IMR-90 (cell line): ENCODE data around the gene PPP1R12B. TPM values are rescaled to one million over a fixed set of nuclear protein-coding genes. Genes with fewer than 3 reads are reported as not detected.

ENCODE experiments used
- ATAC-seq: fragments of 200-7000 bp; cut with Tn5 transposase; 2 replicates; pipeline ENCODE4 v1.9.1; 2020; ENCODE audit warnings: low read depth, mild to moderate bottlenecking, moderate library complexity
- BruUV-seq: library from RNA; stranded (reverse); fragments of 400-500 nt; replicated peaks from 2 replicates; lab custom pipeline; 2021; lab: Mats Ljungman, UMichigan
- CTCF ChIA-PET: fragments of 300-600 bp; formaldehyde crosslinking; extraction: SDS; loops from one replicate; lab custom pipeline; 2021; ENCODE audit warnings: antibody characterized with exemption; lab: Yijun Ruan, JAX
- POLR2A ChIA-PET: fragments of 300-600 bp; sonication (Branson Sonifier 250); formaldehyde crosslinking; loops from one replicate; lab custom pipeline; 2022; ENCODE audit warnings: antibody characterized with exemption; ENCODE audit not compliant: unreplicated experiment; lab: Charles Lee
- DNase-seq: peaks from one replicate; pipeline ENCODE4 v3.0.0; 2013
- H2AFZ ChIP-seq: replicated peaks from 2 replicates; pipeline ENCODE3; 2013; ENCODE audit warnings: low read length, mild to moderate bottlenecking; ENCODE audit not compliant: poor library complexity
- H2AK5ac ChIP-seq: 2 replicates; pipeline ENCODE4 v1.6.1; 2013; ENCODE audit warnings: low read depth, low read length, inconsistent platforms
- H2AK9ac ChIP-seq: replicated peaks from 2 replicates; pipeline ENCODE3; 2013; ENCODE audit warnings: mild to moderate bottlenecking, low read depth, low read length, moderate library complexity; ENCODE audit not compliant: poor library complexity
- H2BK120ac ChIP-seq: 2 replicates; pipeline ENCODE4 v1.6.1; 2013; ENCODE audit warnings: low read depth, low read length, inconsistent platforms
- H2BK15ac ChIP-seq: 3 replicates; pipeline ENCODE4 v1.6.1; 2013; ENCODE audit warnings: low read depth, low read length, inconsistent platforms
- H2BK20ac ChIP-seq: 2 replicates; pipeline ENCODE4 v1.6.1; 2013; ENCODE audit warnings: low read depth, mild to moderate bottlenecking, inconsistent platforms, low read length, moderate library complexity
- H2BK5ac ChIP-seq: 2 replicates; pipeline ENCODE4 v1.6.1; 2013; ENCODE audit warnings: mild to moderate bottlenecking, low read depth, low read length, inconsistent platforms; ENCODE audit not compliant: poor library complexity, severe bottlenecking
- H3K14ac ChIP-seq: replicated peaks from 2 replicates; pipeline ENCODE4 v1.6.1; 2013; ENCODE audit warnings: low read depth, low read length, inconsistent platforms
- H3K18ac ChIP-seq: 2 replicates; pipeline ENCODE4 v1.6.1; 2013; ENCODE audit warnings: low read depth, low read length, control low read depth
- H3K23ac ChIP-seq: 2 replicates; pipeline ENCODE4 v1.6.1; 2013; ENCODE audit warnings: low read depth, low read length, inconsistent platforms
- H3K27ac ChIP-seq: 2 replicates; pipeline ENCODE4 v1.5.1; 2013; ENCODE audit warnings: mild to moderate bottlenecking, control low read depth, low read length; ENCODE audit not compliant: insufficient read depth
- H3K27me3 ChIP-seq: 2 replicates; pipeline ENCODE4 v1.6.1; 2013; ENCODE audit warnings: low read length; ENCODE audit not compliant: control insufficient read depth, insufficient read depth
- H3K36me3 ChIP-seq: 2 replicates; pipeline ENCODE4 v1.6.1; 2013; ENCODE audit warnings: low read length, mixed read lengths; ENCODE audit not compliant: control insufficient read depth, insufficient read depth
- H3K4ac ChIP-seq: 2 replicates; pipeline ENCODE4 v1.6.1; 2013; ENCODE audit warnings: low read depth, low read length, inconsistent platforms
- H3K4me1 ChIP-seq: 2 replicates; pipeline ENCODE4 v1.6.1; 2013; ENCODE audit warnings: low read length, mixed read lengths; ENCODE audit not compliant: control insufficient read depth, insufficient read depth
- H3K4me2 ChIP-seq: 2 replicates; pipeline ENCODE4 v1.6.1; 2013; ENCODE audit warnings: low read depth, mild to moderate bottlenecking, control low read depth, low read length, moderate library complexity
- H3K4me3 ChIP-seq: 2 replicates; pipeline ENCODE4 v1.5.1; 2013; ENCODE audit warnings: low read depth, mild to moderate bottlenecking, control low read depth, low read length, moderate library complexity; ENCODE audit not compliant: insufficient read depth
- H3K56ac ChIP-seq: 2 replicates; pipeline ENCODE4 v1.6.1; 2013; ENCODE audit warnings: low read length, inconsistent platforms; ENCODE audit not compliant: insufficient read depth; ENCODE audit errors: extremely low read depth
- H3K79me1 ChIP-seq, 2 experiments: 2 replicates each; pipeline ENCODE4 v1.6.1; 2013; ENCODE audit warnings: low read length in 2 of 2, inconsistent platforms in 1 of 2, low read depth in 1 of 2
- H3K9ac ChIP-seq: 2 replicates; pipeline ENCODE4 v1.6.1; 2013; ENCODE audit warnings: low read depth, low read length, control low read depth
- H3K9me1 ChIP-seq: 2 replicates; pipeline ENCODE4 v1.6.1; 2013; ENCODE audit warnings: low read length, inconsistent platforms; ENCODE audit not compliant: insufficient read depth
- H3K9me3 ChIP-seq: 2 replicates; pipeline ENCODE4 v1.6.1; 2013; ENCODE audit warnings: low read length; ENCODE audit not compliant: control insufficient read depth, insufficient read depth
- H4K20me1 ChIP-seq: 2 replicates; pipeline ENCODE4 v1.6.1; 2013; ENCODE audit warnings: low read length, inconsistent platforms; ENCODE audit not compliant: insufficient read depth
- H4K5ac ChIP-seq: 2 replicates; pipeline ENCODE4 v1.6.1; 2013; ENCODE audit warnings: mild to moderate bottlenecking, low read depth, low read length, control low read depth
- H4K8ac ChIP-seq, 2 experiments: 2 replicates each; pipeline ENCODE4 v1.6.1; 2013; ENCODE audit warnings: low read depth in 2 of 2, low read length in 2 of 2, control low read depth in 1 of 2, inconsistent platforms in 1 of 2
- H4K91ac ChIP-seq: 2 replicates; pipeline ENCODE4 v1.6.1; 2013; ENCODE audit warnings: low read depth, low read length, inconsistent platforms; ENCODE audit not compliant: insufficient read depth
- CHD1 ChIP-seq: IDR thresholded peaks from 2 replicates; pipeline ENCODE4 v1.6.1; 2012; ENCODE audit warnings: low read depth, low read length, improper control_type of control experiment
- RAD21 ChIP-seq: IDR thresholded peaks from 2 replicates; pipeline ENCODE4 v1.6.1; 2012; ENCODE audit warnings: low read length, improper control_type of control experiment
- WGBS, 2 experiments: methylation state at CpG; one replicate each; pipeline versions ENCODE4 v1.1.5 to v1.1.7; 2013; ENCODE audit warnings: missing lambda C conversion rate in 2 of 2; ENCODE audit not compliant: insufficient read length in 1 of 2; ENCODE audit errors: extremely low coverage in 2 of 2; 5-methylcytosine and 5-hydroxymethylcytosine counted together
- dilution Hi-C: fragments of 300-500 bp; cut with HindIII; formaldehyde crosslinking; loops from one replicate; pipeline ENCODE4 v1.14.3; 2018; ENCODE audit warnings: low sequenced_read_pairs; ENCODE audit not compliant: unreplicated experiment
- in situ Hi-C: fragments of 300-500 bp; cut with MboI; formaldehyde crosslinking; loops from 3 replicates; pipeline ENCODE4 v1.14.3; 2019; ENCODE audit warnings: low sequenced_read_pairs, inconsistent platforms, mixed read lengths
- intact Hi-C: fragments of 100-400 bp; cut with micrococcal nuclease; formaldehyde crosslinking; loops from 2 replicates; pipeline ENCODE4 v1.10.0; 2022
- polyA plus RNA-seq, 3 experiments: library from polyadenylated mRNA; depleted of rRNA; stranded (reverse); fragments of >200 nt; gene quantifications; 2 replicates each; pipeline ENCODE4 v1.2.3, GENCODE V29; 2012; ENCODE audit warnings: low replicate concordance in 1 of 3
- total RNA-seq: library from RNA; depleted of rRNA; stranded (reverse); fragments of >200 nt; gene quantifications from 2 replicates; pipeline ENCODE4 v1.2.3, GENCODE V29; 2012

The PPP1R12B gene
- total and polyA plus RNA-seq, 2 of the 4 experiments (the other 2 are of a cell fraction): 8.5 to 12.0 TPM

DNA sequence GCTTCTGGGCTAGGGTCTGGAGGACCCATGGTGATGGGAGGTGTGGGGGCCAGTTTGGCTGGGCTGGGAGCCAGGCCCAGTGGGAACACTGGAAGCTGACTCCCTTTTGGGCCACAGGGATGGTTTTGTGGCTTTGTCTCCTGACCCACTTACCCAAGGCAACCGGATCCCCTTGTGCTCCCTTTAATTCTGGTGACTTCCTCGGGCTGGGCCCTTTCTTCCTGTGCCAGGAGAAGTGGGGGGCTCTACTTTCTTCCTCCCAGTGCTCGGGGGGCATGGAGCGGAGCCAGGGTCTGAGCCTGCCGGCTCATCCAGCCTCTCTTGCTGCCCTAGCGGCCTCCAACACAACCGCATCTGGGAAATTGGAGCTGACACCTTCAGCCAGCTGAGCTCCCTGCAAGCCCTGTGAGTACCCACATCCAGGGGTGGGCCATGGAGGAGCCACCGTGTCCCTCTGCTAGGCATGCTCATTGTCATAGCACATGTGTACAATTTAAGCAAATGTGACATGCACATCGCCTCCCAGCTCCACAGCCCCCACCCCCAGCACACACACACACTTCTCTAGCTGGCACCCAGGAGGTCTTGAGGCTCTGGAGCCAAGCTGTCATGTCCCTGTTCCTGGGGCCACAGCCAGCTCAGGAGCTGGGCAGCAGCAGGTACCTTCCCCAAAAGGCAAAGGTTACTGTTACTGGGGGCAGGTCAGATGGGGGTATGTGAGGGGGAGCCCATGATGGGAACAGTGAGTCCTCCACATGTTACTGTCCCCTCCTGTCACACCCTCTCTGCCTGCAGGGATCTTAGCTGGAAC, 41.8 kb upstream of the PPP1R12B start:
- Histone ChIP-seq H3K4me2 (no peak overlapping the region), H2BK120ac (no peak overlapping the region), H3K23ac (no peak overlapping the region), H4K20me1 (no peaks in the 10 kb centered on the region; the same call in 1 of the 2 replicates), H2BK5ac (no peak overlapping the region), H3K56ac (no peak overlapping the region), H2AK5ac (no peak overlapping the region), H2AFZ (no peak overlapping the region), H2AK9ac (no peak overlapping the region), H3K36me3 (no peaks in the 10 kb centered on the region), H3K27ac (no peak overlapping the region), H2BK20ac (no peak overlapping the region), H4K8ac (no peak overlapping the region), H3K4ac (no peak overlapping the region), H4K91ac (no peak overlapping the region), H3K27me3 (peaks cover 81% of the 10 kb centered on the region), H3K9me3 (no peaks in the 10 kb centered on the region), H3K14ac (no peak overlapping the region), H3K9me1 (no peaks in the 10 kb centered on the region), H3K79me1 (no peaks in the 10 kb centered on the region), H3K4me1 (no peaks in the 10 kb centered on the region), H2BK15ac (no peak overlapping the region), H3K18ac (no peak overlapping the region), H3K4me3 (no peak overlapping the region), H4K5ac (no peak overlapping the region), H3K9ac (no peak overlapping the region)
- BruUV-seq: no TSS peak
- dilution Hi-C loops: no loop called here
- ChIA-PET POLR2A (no interaction called here), CTCF (interaction anchor here (1.5 kb wide), 1 partner anchor 114 kb away, joined by 4 read pairs; no protein-coding TSS in a partner anchor)
- DNase-seq (no peak), ATAC-seq (no peak)
- intact Hi-C loops: no loop called here
- in situ Hi-C loops: no loop called here
- 41% methylated on average over 2 of the region's 9 CpGs; no CpG with 5 or more reads in 1 of the 2 experiments for WGBS, 2 experiments
- TF ChIP-seq RAD21 (no peak), CHD1 (no peak)
